ENCODE data around the gene UGP2.
A peak's percentile ranks its signal among the peaks of the same experiment; 100 is the strongest.

The UGP2 gene

GRCh38 chr2:63866009-63866709, 24.5 kb downstream of the UGP2 start:
- no peaks in the 10 kb centered on the region for H3K27me3 Mint-ChIP-seq
- peak overlapping the region; percentile 38 for H3K4me3 Mint-ChIP-seq
- H3K4me1 Mint-ChIP-seq (ENCODE audit: low read depth): peaks cover 51% of the 10 kb centered on the region
- peaks cover 11% of the 10 kb centered on the region for H3K36me3 Mint-ChIP-seq
- H3K9me3 Mint-ChIP-seq (ENCODE audit: low read depth): no peaks in the 10 kb centered on the region
- H3K27ac Mint-ChIP-seq: peak overlapping the region; percentile 43

- Mint-ChIP-seq H3K4me3 (no peak overlapping the region), H3K9me3 (ENCODE audit: low read depth) (no peaks in the 10 kb centered on the region), H3K27me3 (no peaks in the 10 kb centered on the region), H3K4me1 (ENCODE audit: low read depth) (peaks cover 52% of the 10 kb centered on the region), H3K36me3 (peaks cover 27% of the 10 kb centered on the region), H3K27ac (no peak overlapping the region)
These were observed 29.0 kb downstream of the UGP2 start for GRCh38 chr2:63870679-63871078.

GRCh38 chr2:63871864-63872263, 30.2 kb downstream of the UGP2 start:
- H3K27me3 Mint-ChIP-seq: no peaks in the 10 kb centered on the region
- no peaks in the 10 kb centered on the region for H3K9me3 Mint-ChIP-seq (ENCODE audit: low read depth)
- no peak overlapping the region for H3K4me3 Mint-ChIP-seq
- H3K36me3 Mint-ChIP-seq: peaks cover 23% of the 10 kb centered on the region
- peaks cover 50% of the 10 kb centered on the region for H3K4me1 Mint-ChIP-seq (ENCODE audit: low read depth)
- H3K27ac Mint-ChIP-seq: no peak overlapping the region

GRCh38 chr2:63872571-63873328, 31.1 kb downstream of the UGP2 start:
- Mint-ChIP-seq H3K27me3 (no peaks in the 10 kb centered on the region), H3K36me3 (peaks cover 27% of the 10 kb centered on the region), H3K27ac (no peak overlapping the region), H3K9me3 (ENCODE audit: low read depth) (no peaks in the 10 kb centered on the region), H3K4me3 (no peak overlapping the region), H3K4me1 (ENCODE audit: low read depth) (peaks cover 54% of the 10 kb centered on the region)

- Mint-ChIP-seq H3K4me3 (no peak overlapping the region), H3K27me3 (no peaks in the 10 kb centered on the region), H3K9me3 (ENCODE audit: low read depth) (no peaks in the 10 kb centered on the region), H3K36me3 (peaks cover 26% of the 10 kb centered on the region), H3K4me1 (ENCODE audit: low read depth) (peaks cover 56% of the 10 kb centered on the region), H3K27ac (peak overlapping the region; percentile 8)
These were observed 32.8 kb downstream of the UGP2 start for GRCh38 chr2:63874204-63875130.

- H3K27ac Mint-ChIP-seq: peak overlapping the region; percentile 13
- H3K27me3 Mint-ChIP-seq: no peaks in the 10 kb centered on the region
- no peak overlapping the region for H3K4me3 Mint-ChIP-seq
- peaks cover 57% of the 10 kb centered on the region for H3K4me1 Mint-ChIP-seq (ENCODE audit: low read depth)
- peaks cover 26% of the 10 kb centered on the region for H3K36me3 Mint-ChIP-seq
- H3K9me3 Mint-ChIP-seq (ENCODE audit: low read depth): no peaks in the 10 kb centered on the region
These were observed 33.4 kb downstream of the UGP2 start for GRCh38 chr2:63875131-63875527.

GRCh38 chr2:63875559-63876245, 34.0 kb downstream of the UGP2 start:
- peaks cover 27% of the 10 kb centered on the region for H3K36me3 Mint-ChIP-seq

GRCh38 chr2:63876311-63876710, 34.6 kb downstream of the UGP2 start:
- peaks cover 65% of the 10 kb centered on the region for H3K4me1 Mint-ChIP-seq (ENCODE audit: low read depth)
- H3K4me3 Mint-ChIP-seq: no peak overlapping the region
- no peaks in the 10 kb centered on the region for H3K9me3 Mint-ChIP-seq (ENCODE audit: low read depth)
- peaks cover 28% of the 10 kb centered on the region for H3K36me3 Mint-ChIP-seq
- H3K27ac Mint-ChIP-seq: peak overlapping the region; percentile 64
- no peaks in the 10 kb centered on the region for H3K27me3 Mint-ChIP-seq

More at GRCh38 chr2:63875559-63876245, 34.0 kb downstream of the UGP2 start:
- Mint-ChIP-seq H3K4me1 (ENCODE audit: low read depth) (peaks cover 60% of the 10 kb centered on the region), H3K4me3 (no peak overlapping the region), H3K27ac (peak overlapping the region; percentile 64), H3K27me3 (no peaks in the 10 kb centered on the region), H3K9me3 (ENCODE audit: low read depth) (no peaks in the 10 kb centered on the region)

- H3K27me3 Mint-ChIP-seq: no peaks in the 10 kb centered on the region
- no peaks in the 10 kb centered on the region for H3K9me3 Mint-ChIP-seq (ENCODE audit: low read depth)
- H3K27ac Mint-ChIP-seq: peak overlapping the region; percentile 54
- H3K36me3 Mint-ChIP-seq: peaks cover 22% of the 10 kb centered on the region
- H3K4me3 Mint-ChIP-seq: no peak overlapping the region
- H3K4me1 Mint-ChIP-seq (ENCODE audit: low read depth): peaks cover 70% of the 10 kb centered on the region
These were observed 36.8 kb downstream of the UGP2 start for GRCh38 chr2:63878486-63878885.

GRCh38 chr2:63879876-63880433, 38.3 kb downstream of the UGP2 start:
- Mint-ChIP-seq H3K27me3 (no peaks in the 10 kb centered on the region), H3K27ac (no peak overlapping the region), H3K9me3 (ENCODE audit: low read depth) (no peaks in the 10 kb centered on the region), H3K4me1 (ENCODE audit: low read depth) (peaks cover 62% of the 10 kb centered on the region), H3K36me3 (peaks cover 20% of the 10 kb centered on the region), H3K4me3 (no peak overlapping the region)

GRCh38 chr2:63880625-63881024, 38.9 kb downstream of the UGP2 start:
- H3K9me3 Mint-ChIP-seq (ENCODE audit: low read depth): no peaks in the 10 kb centered on the region
- peaks cover 20% of the 10 kb centered on the region for H3K36me3 Mint-ChIP-seq
- peaks cover 56% of the 10 kb centered on the region for H3K4me1 Mint-ChIP-seq (ENCODE audit: low read depth)
- H3K27me3 Mint-ChIP-seq: no peaks in the 10 kb centered on the region
- H3K4me3 Mint-ChIP-seq: no peak overlapping the region
- peak overlapping the region; percentile 76 for H3K27ac Mint-ChIP-seq

- Mint-ChIP-seq H3K27me3 (no peaks in the 10 kb centered on the region), H3K9me3 (ENCODE audit: low read depth) (no peaks in the 10 kb centered on the region), H3K4me3 (no peak overlapping the region), H3K4me1 (ENCODE audit: low read depth) (peaks cover 51% of the 10 kb centered on the region), H3K36me3 (peaks cover 18% of the 10 kb centered on the region), H3K27ac (peak overlapping the region; percentile 78)
These were observed 39.5 kb downstream of the UGP2 start for GRCh38 chr2:63881205-63881604.

GRCh38 chr2:63882395-63883105, 40.9 kb downstream of the UGP2 start:
- Mint-ChIP-seq H3K27ac (peak overlapping the region; percentile 78), H3K36me3 (peaks cover 14% of the 10 kb centered on the region), H3K4me1 (ENCODE audit: low read depth) (peaks cover 41% of the 10 kb centered on the region), H3K4me3 (no peak overlapping the region), H3K9me3 (ENCODE audit: low read depth) (no peaks in the 10 kb centered on the region), H3K27me3 (no peaks in the 10 kb centered on the region)

Data from activated naive CD8-positive, alpha-beta T cell (primary cell).